GM18951 (cell line): ENCODE measurements around the gene CXCR2.
"Not testable (repeated sequence)": the region's sequence is repeated elsewhere in the genome, so short reads cannot be mapped to it uniquely, and the experiment has no call there.

Source experiments
- POLR2A ChIP-seq: IDR thresholded peaks from 4 replicates; pipeline ENCODE4 v1.6.1; 2011; ENCODE audit warnings: mild to moderate bottlenecking; ENCODE audit not compliant: insufficient read length, insufficient read depth; ENCODE audit errors: extremely low read depth
- in situ Hi-C: fragments of 300-500 bp; cut with MboI; formaldehyde crosslinking; loops from one replicate; pipeline ENCODE4 v1.12.0; 2022; ENCODE audit warnings: low sequenced_read_pairs, mixed read lengths, inconsistent platforms; ENCODE audit not compliant: unreplicated experiment

CXCR2 gene

GRCh38 chr2:218155953-218156479 lies 30.2 kb downstream of the CXCR2 start:
- TF ChIP-seq POLR2A, result no peak
- in situ Hi-C loops, result no loop called here

- in situ Hi-C loops, result no loop called here
- no peak for TF ChIP-seq POLR2A
These were observed 35.8 kb downstream of the CXCR2 start for GRCh38 chr2:218161644-218162043.

DNA sequence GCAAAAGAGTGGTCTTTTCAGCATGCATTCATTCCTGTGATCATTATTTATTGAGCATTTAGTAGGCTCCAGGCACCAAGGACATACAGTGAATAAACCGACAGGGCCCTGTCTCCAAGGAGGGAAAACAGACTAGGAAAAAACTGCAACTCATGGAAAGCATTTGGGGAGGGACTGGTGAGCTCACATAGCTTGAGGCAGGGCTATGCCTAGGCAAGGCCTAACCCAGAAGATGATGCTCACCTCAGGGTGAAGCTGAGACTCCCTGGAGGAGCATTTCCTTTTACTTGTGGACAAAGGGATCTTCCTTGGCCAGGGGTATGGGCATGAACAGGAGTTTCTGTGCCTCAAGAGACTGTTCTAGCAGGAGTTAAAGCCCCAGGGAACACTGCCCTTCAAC lies 37.0 kb downstream of the CXCR2 start:
- in situ Hi-C loops, result no loop called here
- no peak for TF ChIP-seq POLR2A

- in situ Hi-C loops, result no loop called here
- TF ChIP-seq POLR2A, result no peak
These were observed 41.0 kb downstream of the CXCR2 start, which contains the start of gene CXCR1 for GRCh38 chr2:218166791-218167190. Gene CXCR1 (minus strand): TSS chr2:218166962. CDS start chr2:218165211, 1,751 bp downstream.

GRCh38 chr2:218168016-218168415 lies 42.2 kb downstream of the CXCR2 start:
- in situ Hi-C loops, result no loop called here
- TF ChIP-seq POLR2A, result no peak

DNA sequence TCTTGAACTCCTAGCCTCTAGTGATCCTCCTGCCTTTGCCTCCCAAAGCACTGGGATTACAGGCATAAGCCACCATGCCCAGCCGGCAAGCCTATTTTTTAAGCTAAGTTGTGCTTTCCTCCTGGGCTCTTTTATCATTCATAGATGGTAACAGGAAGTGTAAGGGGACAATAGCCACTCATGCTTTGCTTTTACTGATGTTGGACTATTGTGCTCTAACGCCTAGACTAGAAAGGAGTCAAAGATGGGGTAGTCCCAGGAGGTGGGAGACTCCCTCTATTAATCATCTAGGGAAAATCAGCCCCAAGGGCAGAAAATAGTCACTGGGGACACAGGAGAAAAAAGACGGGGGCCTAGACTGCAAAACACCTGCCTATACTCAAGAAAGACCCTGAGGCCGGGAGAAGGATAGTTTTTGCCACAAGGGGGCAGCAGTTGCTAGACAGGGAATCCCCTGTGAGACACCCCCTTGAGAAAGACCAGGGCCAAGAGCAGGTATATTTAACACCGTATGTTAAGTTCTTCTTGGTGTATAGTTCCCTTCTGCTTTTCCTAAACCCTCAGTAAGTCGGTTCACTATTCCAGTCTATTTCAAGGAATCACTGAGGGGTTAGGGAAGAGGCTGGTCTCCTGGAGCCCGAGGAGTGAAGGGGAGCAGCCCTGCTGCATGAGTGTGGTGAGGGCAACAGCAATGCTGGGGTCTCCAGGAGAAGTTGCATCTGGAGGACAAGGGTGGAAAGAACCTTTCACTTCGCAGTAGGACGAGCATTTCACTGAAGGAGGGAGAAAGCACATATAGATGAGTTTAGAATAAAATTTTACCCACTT lies 43.0 kb downstream of the CXCR2 start:
- in situ Hi-C loops, result no loop called here
- no peak for TF ChIP-seq POLR2A

DNA sequence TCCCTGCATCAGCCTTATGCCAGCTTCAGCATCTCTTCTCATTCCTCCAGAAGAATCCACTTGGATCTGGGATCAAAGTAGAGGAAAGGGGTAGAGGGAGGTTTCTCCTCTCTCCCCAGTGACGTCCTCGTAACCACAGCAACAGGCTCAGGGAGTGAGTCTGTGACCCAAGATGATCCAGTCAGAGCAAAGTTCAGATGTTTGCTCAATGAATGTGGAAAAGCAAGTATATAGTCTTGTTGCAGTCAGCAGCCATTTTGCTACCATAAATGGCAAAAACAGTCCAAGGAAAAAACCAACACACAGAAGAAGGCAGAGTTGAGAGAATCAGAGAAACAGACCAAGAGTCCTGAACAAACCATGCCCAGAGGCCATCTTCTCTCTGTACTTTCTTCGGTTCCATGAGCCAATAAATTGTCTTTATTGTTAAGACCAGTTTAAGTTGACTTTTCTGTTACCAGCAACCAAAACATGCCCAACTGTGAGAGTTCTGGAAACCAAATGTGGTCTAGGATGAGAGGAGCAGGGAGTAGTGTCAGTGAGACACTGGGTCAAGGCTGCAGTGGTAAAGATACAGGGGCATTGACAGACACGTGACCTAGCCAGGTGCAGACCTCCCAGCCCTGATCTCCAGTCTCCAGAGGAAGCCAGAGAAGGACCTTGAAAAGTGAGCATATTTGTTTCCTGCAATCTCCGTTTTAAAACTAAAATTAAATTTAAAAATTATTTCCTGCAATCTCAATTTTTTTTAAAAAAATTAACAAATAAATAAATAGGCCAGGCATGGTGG lies 44.1 kb downstream of the CXCR2 start:
- no peak for TF ChIP-seq POLR2A
- in situ Hi-C loops, result no loop called here

- in situ Hi-C loops, result not testable (repeated sequence)
These were observed 45.9 kb downstream of the CXCR2 start for GRCh38 chr2:218171744-218172143.

- TF ChIP-seq POLR2A, result no peak
- in situ Hi-C loops, result no loop called here
These were observed 47.0 kb downstream of the CXCR2 start for GRCh38 chr2:218172845-218173244.

DNA sequence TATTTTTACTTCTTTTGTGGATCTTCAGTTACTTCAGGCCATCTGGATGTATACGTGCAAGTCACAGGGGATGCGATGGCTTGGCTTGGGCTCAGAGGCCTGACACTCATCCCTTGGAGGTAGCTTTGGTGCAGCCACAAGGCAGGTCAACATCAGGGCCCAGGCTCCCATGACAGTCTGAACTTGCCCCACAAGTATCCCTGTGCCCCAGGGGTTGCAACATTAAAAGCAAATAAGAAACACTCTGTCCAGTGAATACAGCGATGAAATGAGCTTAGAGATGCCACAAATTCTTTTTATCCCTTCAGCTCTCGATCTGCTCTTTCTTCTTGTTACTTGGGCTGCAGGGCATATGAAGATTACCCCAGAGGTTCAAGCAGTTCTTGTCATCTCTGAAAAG lies 54.0 kb downstream of the CXCR2 start:
- in situ Hi-C loops, result no loop called here
- no peak for TF ChIP-seq POLR2A

GRCh38 chr2:218180467-218181114 lies 54.8 kb downstream of the CXCR2 start:
- in situ Hi-C loops, result no loop called here
- TF ChIP-seq POLR2A, result no peak

DNA sequence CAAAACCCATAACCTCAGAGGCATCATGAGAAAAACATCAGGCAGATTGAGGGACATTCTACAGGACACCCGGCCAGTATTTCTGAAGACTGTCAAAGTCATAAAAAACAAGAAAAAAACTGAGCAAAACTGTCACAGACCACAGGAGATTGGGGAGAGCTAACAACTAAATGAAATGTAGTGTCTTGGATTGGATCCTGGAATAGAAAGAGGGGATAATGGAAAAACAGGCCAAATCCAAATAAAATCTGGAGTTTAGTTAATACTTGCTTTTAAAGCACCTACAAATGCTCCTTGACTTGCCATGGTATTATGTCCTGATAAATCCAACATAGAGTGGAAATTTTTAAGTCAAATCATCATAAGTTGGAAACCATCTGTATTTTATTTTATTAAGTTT lies 58.5 kb downstream of the CXCR2 start:
- no peak for TF ChIP-seq POLR2A
- in situ Hi-C loops, result no loop called here

GRCh38 chr2:218186355-218186766 lies 60.5 kb downstream of the CXCR2 start:
- in situ Hi-C loops, result no loop called here
- no peak for TF ChIP-seq POLR2A
